Peyer's patch (tissue), 4 donors: ENCODE results near the gene KIAA0319L.

ENCODE experiments used
- CTCF ChIP-seq, 6 experiments: fragments of 450-650 bp in 4 of 6; fragments of 200-600 bp in 2 of 6; sonication (generic) in 1 of 6; IDR thresholded peaks; one replicate each; pipeline ENCODE4 v1.5.1; 2017 to 2019; ENCODE audit warnings: antibody characterized with exemption in 6 of 6, mild to moderate bottlenecking in 3 of 6, moderate library complexity in 1 of 6
- POLR2A ChIP-seq, 2 donors: fragments of 450-650 bp; IDR thresholded peaks; one replicate each; pipeline ENCODE4 v1.5.1; 2017; ENCODE audit warnings: antibody characterized with exemption in 2 of 2, mild to moderate bottlenecking in 2 of 2, moderate library complexity in 2 of 2

DNA sequence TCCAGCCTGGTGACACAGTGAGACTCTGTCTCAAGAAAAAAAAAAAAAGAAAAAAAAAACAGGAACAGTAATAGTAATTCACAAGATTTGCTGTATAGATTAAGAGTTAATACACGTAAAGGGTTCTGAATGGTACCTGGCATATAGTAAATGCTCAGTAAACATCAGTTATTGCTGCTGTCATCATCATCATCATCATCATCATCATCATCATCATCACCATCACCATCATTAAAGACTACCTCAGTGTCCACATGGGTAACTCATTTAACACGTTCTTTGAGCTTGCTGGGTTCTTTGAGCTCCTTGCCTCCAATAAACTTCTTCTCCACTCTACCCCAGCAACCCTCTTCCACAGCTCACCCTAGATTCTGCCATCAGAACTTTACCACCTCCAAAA lies 55.0 kb downstream of the KIAA0319L start:
- TF ChIP-seq POLR2A (IDR thresholded peaks at IDR 0.05), result no peak
- no peak for TF ChIP-seq CTCF (IDR thresholded peaks at IDR 0.05)
